Ovary (tissue), 9 donors: ENCODE measurements around the gene AURKA. TPM values are rescaled to one million over a fixed set of nuclear protein-coding genes. Genes with fewer than 3 reads are reported as not detected.

Source experiments
- DNase-seq, 5 donors: peaks; one replicate each; pipeline ENCODE4 v3.0.0-alpha.2; 2019 to 2020
- H3K27ac ChIP-seq, 2 donors: fragments of 200-600 bp; one replicate each; pipeline versions ENCODE4 v1.5.1 to v1.8.0; 2019 to 2022
- H3K27me3 ChIP-seq: fragments of 200-600 bp; one replicate; pipeline ENCODE4 v1.8.0; 2022
- H3K36me3 ChIP-seq: fragments of 200-600 bp; sonication (generic); one replicate; pipeline ENCODE4 v1.5.1; 2019
- H3K4me1 ChIP-seq: one replicate; pipeline ENCODE4 v1.8.1; 2013; ENCODE audit warnings: mild to moderate bottlenecking, moderate library complexity; ENCODE audit not compliant: insufficient read depth
- H3K4me3 ChIP-seq: fragments of 200-600 bp; sonication (generic); one replicate; pipeline ENCODE4 v1.5.1; 2017
- H3K9me3 ChIP-seq, 2 donors: fragments of 200-600 bp in 1 of 2; sonication (generic) in 1 of 2; one replicate each; pipeline versions ENCODE4 v1.5.1 to v1.8.1; 2013 to 2019; ENCODE audit warnings: mild to moderate bottlenecking in 1 of 2, moderate library complexity in 1 of 2
- CTCF ChIP-seq, 3 donors: fragments of 450-650 bp in 2 of 3; fragments of 200-600 bp in 1 of 3; IDR thresholded peaks; one replicate each; pipeline versions ENCODE4 v1.5.1 to v1.8.0; 2016 to 2022; ENCODE audit warnings: antibody characterized with exemption in 3 of 3, mild to moderate bottlenecking in 1 of 3
- EP300 ChIP-seq: sonication (generic); formaldehyde crosslinking; IDR thresholded peaks from one replicate; pipeline ENCODE4 v1.6.1; 2017; ENCODE audit warnings: antibody characterized with exemption
- POLR2A ChIP-seq: fragments of 450-650 bp; IDR thresholded peaks from one replicate; pipeline ENCODE4 v1.6.1; 2017; ENCODE audit warnings: antibody characterized with exemption, mild to moderate bottlenecking, moderate library complexity
- WGBS, 3 donors: extraction: QIAGEN DNeasy Blood & Tissue Kit in 1 of 3; methylation state at CpG; one replicate each; pipeline versions ENCODE4 v1.1.5 to v1.1.7; 2013 to 2017; 5-methylcytosine and 5-hydroxymethylcytosine counted together
- intact Hi-C, 4 donors: fragments of 100-400 bp; cut with DNase I; formaldehyde crosslinking; loops; one replicate each; pipeline versions ENCODE4 v1.11.0 to v1.15.1; 2022 to 2023
- polyA plus RNA-seq, 2 donors: library from polyadenylated mRNA; stranded (reverse); fragments of 200-250 nt in 1 of 2; fragments of 350-450 nt in 1 of 2; fragmentation: Illumina TruSeq in 1 of 2; extraction: RNeasy Lipid Tissue Mini Kit (QIAGEN cat#74804) in 1 of 2; gene quantifications; one replicate each; pipeline ENCODE4 v1.2.3, GENCODE V29; 2013 to 2014
- total RNA-seq, 7 donors: library from RNA; depleted of rRNA in 2 of 7; stranded (reverse); fragments of >200 nt in 2 of 7; fragmentation: NEBNext Ultra II Directional in 3 of 7; extraction: Animal tissue kit (Norgen Biotek cat#: 25700) in 3 of 7; gene quantifications; one replicate each; pipeline versions ENCODE4 v1.1.0 to v1.2.4, GENCODE V29; 2016 to 2023
- donor health status: DM: no; HTN: no; CAD: no; lungs with moderate emphysema.
- donor health status: DM: no; HTN: no; CAD: no.
- donor health status: Bipolar disorder and iron deficiency.
- donor health status: DM: yes; HTN: yes; CAD: no.
- donor health status: DM: no; HTN: no; CAD: no.
- donor health status: DM: yes; HTN: yes; CAD: no.

The AURKA gene
- total and polyA plus RNA-seq, 9 donors: 2.2 to 10.0 (median 3.2) TPM

GRCh38 chr20:56417402-56417801 is 25.4 kb upstream of the AURKA start:
- TF ChIP-seq POLR2A (no peak), EP300 (no peak), CTCF (IDR thresholded peaks at IDR 0.05) (no peak)
- Histone ChIP-seq H3K4me3 (no peak overlapping the region), H3K4me1 (peaks cover 6% of the 10 kb centered on the region), H3K9me3 (no peaks in the 10 kb centered on the region), H3K36me3 (no peaks in the 10 kb centered on the region), H3K27me3 (no peaks in the 10 kb centered on the region), H3K27ac (no peak overlapping the region)
- WGBS, 3 donors: 92 to 94% (median 94%) methylated on average over 7 of the region's 7 CpGs
- no peak for DNase-seq
- intact Hi-C loops: no loop called here

GRCh38 chr20:56414842-56415765 is 23.1 kb upstream of the AURKA start:
- Histone ChIP-seq H3K27me3 (no peaks in the 10 kb centered on the region), H3K4me1 (peaks cover 14% of the 10 kb centered on the region), H3K36me3 (no peaks in the 10 kb centered on the region), H3K4me3 (no peak overlapping the region), H3K9me3 (no peaks in the 10 kb centered on the region), H3K27ac (no peak overlapping the region)
- TF ChIP-seq CTCF (IDR thresholded peaks at IDR 0.05): no peak
- no peak for TF ChIP-seq EP300
- no peak for TF ChIP-seq POLR2A
- intact Hi-C loops: no loop called here
- no peak for DNase-seq
- 87 to 88% (median 88%) methylated on average over 12 of the region's 12 CpGs for WGBS, 3 donors

- 95 to 97% (median 96%) methylated on average over 3 of the region's 3 CpGs for WGBS, 3 donors
- TF ChIP-seq CTCF (IDR thresholded peaks at IDR 0.05) (no peak), EP300 (no peak), POLR2A (no peak)
- H3K9me3 ChIP-seq: no peaks in the 10 kb centered on the region
- H3K27ac ChIP-seq: peak overlapping the region in 1 of 2 donors; percentile 71
- no peak for DNase-seq
- H3K36me3 ChIP-seq: no peaks in the 10 kb centered on the region
- no peaks in the 10 kb centered on the region for H3K27me3 ChIP-seq
- H3K4me3 ChIP-seq: no peak overlapping the region
- peaks cover 20% of the 10 kb centered on the region for H3K4me1 ChIP-seq
- intact Hi-C loops: no loop called here
These were observed 20.9 kb upstream of the AURKA start for GRCh38 chr20:56412949-56413348.

- 84 to 86% (median 85%) methylated on average over 7 of the region's 7 CpGs for WGBS, 3 donors
- peaks cover 20% of the 10 kb centered on the region for H3K4me1 ChIP-seq
- H3K4me3 ChIP-seq: no peak overlapping the region
- intact Hi-C loops: no loop called here
- H3K27me3 ChIP-seq: no peaks in the 10 kb centered on the region
- H3K9me3 ChIP-seq: no peaks in the 10 kb centered on the region
- DNase-seq: no peak
- peak overlapping the region; percentile 44 to 71 for H3K27ac ChIP-seq
- no peaks in the 10 kb centered on the region for H3K36me3 ChIP-seq
- TF ChIP-seq EP300 (no peak), CTCF (IDR thresholded peaks at IDR 0.05) (no peak), POLR2A (no peak)
These were observed 20.4 kb upstream of the AURKA start for GRCh38 chr20:56412473-56412790.
